ENCODE measurements around the gene MNT. TPM values are rescaled to one million over a fixed set of nuclear protein-coding genes. Genes with fewer than 3 reads are reported as not detected.
A peak's percentile ranks its signal among the peaks of the same experiment; 100 is the strongest.

MNT gene
- polyA plus RNA-seq, 6 donors from 2014 or later, result 0.60 to 1.3 (median 0.90) TPM

DNA sequence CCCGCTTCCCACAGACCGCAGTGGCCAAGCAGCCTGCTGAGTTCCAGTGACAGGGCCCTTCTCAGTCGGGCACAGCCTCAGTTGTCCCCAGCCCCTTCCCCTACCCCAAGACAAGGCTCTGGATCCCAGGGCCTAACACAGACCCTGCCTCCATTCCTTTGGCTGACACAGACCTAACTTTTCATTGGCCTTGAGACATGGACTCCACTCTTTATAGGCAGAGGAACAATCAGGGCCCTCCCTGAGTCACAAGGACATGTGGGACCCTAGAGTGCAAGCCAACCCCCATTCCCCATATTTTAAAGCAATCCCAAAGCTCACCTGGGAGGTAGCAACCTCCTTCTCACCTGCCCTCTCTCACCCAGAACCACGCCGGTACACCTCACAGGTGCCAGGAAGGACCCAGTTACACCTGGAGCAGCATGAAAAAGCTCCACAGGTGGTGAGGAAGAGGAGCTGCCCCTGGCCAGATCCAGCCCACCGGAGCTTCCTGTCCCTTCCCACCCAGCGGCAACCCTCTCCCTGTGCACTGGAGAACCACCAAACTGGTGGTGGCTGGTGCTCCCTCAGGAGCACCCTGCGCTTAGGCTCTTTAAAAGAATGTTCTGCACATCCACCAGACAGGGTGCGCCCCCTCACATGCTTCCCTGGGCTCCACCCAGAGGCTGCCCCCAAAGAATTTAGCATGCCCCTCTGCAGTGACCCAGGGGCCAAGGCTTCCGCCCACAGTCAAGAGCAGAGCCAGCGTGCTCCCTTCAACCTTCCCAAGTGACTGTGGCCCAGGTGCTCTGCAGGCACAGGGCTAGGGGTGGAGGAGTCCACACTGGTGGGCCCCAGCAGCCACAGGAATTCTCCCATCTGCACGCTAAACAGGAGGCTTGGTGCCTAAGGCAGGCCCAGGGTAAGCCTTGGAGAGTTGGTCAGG is 3.4 kb downstream of the MNT start:
- H3K36me3 Mint-ChIP-seq, result no peaks in the 10 kb centered on the region
- peak overlapping the region; percentile 44 to 99 (median 80) for H3K4me3 Mint-ChIP-seq
- DNase-seq (no peak), ATAC-seq (ENCODE audit: low read depth in 2 of 2) (no peak)
- peaks cover 43 to 72% (median 50%) of the 10 kb centered on the region in 3 donors for H3K4me1 Mint-ChIP-seq
- no peaks in the 10 kb centered on the region for H3K9me3 Mint-ChIP-seq
- no peaks in the 10 kb centered on the region for H3K27me3 Mint-ChIP-seq
- H3K27ac Mint-ChIP-seq, result peak overlapping the region; percentile 49 to 98 (median 87)

- Mint-ChIP-seq H3K27me3 (no peaks in the 10 kb centered on the region), H3K9me3 (no peaks in the 10 kb centered on the region), H3K4me3 (peak overlapping the region; percentile 60 to 99 (median 81)), H3K27ac (peak overlapping the region in 4 of 6 donors; percentile 63 to 98 (median 86)), H3K4me1 (peaks cover 51 to 72% (median 52%) of the 10 kb centered on the region in 3 donors), H3K36me3 (no peaks in the 10 kb centered on the region)
- no peak for ATAC-seq (ENCODE audit: low read depth in 2 of 2)
- peak; percentile 56 for DNase-seq
Observed at GRCh38 chr17:2396568-2397246, 4.2 kb downstream of the MNT start.

GRCh38 chr17:2396192-2396567 is 4.7 kb downstream of the MNT start:
- H3K4me1 Mint-ChIP-seq, result peaks cover 54 to 72% (median 56%) of the 10 kb centered on the region in 3 donors
- H3K4me3 Mint-ChIP-seq, result peak overlapping the region; percentile 60 to 99 (median 80)
- no peaks in the 10 kb centered on the region for H3K9me3 Mint-ChIP-seq
- DNase-seq (no peak), ATAC-seq (ENCODE audit: low read depth in 2 of 2) (no peak)
- no peaks in the 10 kb centered on the region for H3K27me3 Mint-ChIP-seq
- H3K27ac Mint-ChIP-seq, result peak overlapping the region in 5 of 6 donors; percentile 21 to 84 (median 74)
- no peaks in the 10 kb centered on the region for H3K36me3 Mint-ChIP-seq

GRCh38 chr17:2395258-2396181 is 5.3 kb downstream of the MNT start:
- peak overlapping the region; percentile 21 to 98 (median 83) for H3K27ac Mint-ChIP-seq
- H3K27me3 Mint-ChIP-seq, result no peaks in the 10 kb centered on the region
- no peaks in the 10 kb centered on the region for H3K36me3 Mint-ChIP-seq
- no peaks in the 10 kb centered on the region for H3K9me3 Mint-ChIP-seq
- peak overlapping the region; percentile 63 to 99 (median 82) for H3K4me3 Mint-ChIP-seq
- DNase-seq (no peak), ATAC-seq (ENCODE audit: low read depth in 2 of 2) (no peak)
- H3K4me1 Mint-ChIP-seq, result peaks cover 58 to 72% (median 59%) of the 10 kb centered on the region in 3 donors

- Mint-ChIP-seq H3K4me3 (peak overlapping the region in 6 of 8 donors; percentile 77 to 98 (median 84)), H3K27me3 (no peaks in the 10 kb centered on the region), H3K36me3 (no peaks in the 10 kb centered on the region), H3K27ac (peak overlapping the region in 5 of 6 donors; percentile 44 to 98 (median 94)), H3K9me3 (no peaks in the 10 kb centered on the region), H3K4me1 (peaks cover 55 to 66% (median 62%) of the 10 kb centered on the region in 3 donors)
- no peak for DNase-seq
- no peak for ATAC-seq (ENCODE audit: low read depth in 2 of 2)
Observed at GRCh38 chr17:2394775-2395201, 6.1 kb downstream of the MNT start.

DNA sequence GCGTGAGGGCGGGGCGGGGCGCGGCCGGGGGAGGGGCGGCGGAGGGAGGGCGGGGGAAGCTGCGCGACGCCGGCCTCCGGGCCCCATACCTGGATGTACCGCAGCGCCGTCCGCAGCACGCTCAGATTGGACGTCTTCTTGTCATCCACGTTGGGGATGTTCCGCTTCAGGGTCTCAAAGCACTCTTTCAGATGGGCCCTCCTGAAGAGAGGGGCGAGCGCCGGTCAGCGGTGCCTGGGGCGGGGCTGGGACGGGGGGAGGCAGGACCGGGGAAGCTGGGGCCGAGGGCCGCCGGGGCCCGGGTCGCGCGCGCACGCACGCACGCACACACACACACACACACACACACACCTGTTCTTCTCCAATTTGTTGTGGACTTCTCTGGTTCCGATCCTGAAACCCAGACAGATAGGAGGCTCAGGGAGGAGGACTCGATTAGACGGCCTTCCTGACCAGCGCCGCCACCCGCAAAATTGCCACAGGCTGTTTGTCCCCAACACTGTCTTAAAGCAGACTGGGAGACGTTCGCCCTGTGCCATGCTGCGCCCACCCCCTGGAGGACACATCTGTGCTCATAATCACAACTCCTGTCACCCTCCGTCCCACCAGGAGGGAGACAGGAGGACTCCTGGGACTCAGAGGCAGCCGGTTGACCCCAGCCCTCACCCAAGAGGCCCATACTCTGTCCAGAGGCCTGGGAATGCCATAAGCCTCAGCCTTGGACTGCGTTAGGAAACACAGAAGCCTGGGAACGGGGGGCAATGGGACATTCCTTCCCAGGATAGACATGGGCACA is 6.7 kb downstream of the MNT start:
- H3K27me3 Mint-ChIP-seq, result no peaks in the 10 kb centered on the region
- H3K9me3 Mint-ChIP-seq, result no peaks in the 10 kb centered on the region
- peaks cover 56 to 68% (median 62%) of the 10 kb centered on the region in 3 donors for H3K4me1 Mint-ChIP-seq
- DNase-seq (no peak), ATAC-seq (ENCODE audit: low read depth in 2 of 2) (no peak)
- peak overlapping the region; percentile 59 to 98 (median 94) for H3K27ac Mint-ChIP-seq
- no peaks in the 10 kb centered on the region for H3K36me3 Mint-ChIP-seq
- peak overlapping the region; percentile 56 to 98 (median 77) for H3K4me3 Mint-ChIP-seq

DNA sequence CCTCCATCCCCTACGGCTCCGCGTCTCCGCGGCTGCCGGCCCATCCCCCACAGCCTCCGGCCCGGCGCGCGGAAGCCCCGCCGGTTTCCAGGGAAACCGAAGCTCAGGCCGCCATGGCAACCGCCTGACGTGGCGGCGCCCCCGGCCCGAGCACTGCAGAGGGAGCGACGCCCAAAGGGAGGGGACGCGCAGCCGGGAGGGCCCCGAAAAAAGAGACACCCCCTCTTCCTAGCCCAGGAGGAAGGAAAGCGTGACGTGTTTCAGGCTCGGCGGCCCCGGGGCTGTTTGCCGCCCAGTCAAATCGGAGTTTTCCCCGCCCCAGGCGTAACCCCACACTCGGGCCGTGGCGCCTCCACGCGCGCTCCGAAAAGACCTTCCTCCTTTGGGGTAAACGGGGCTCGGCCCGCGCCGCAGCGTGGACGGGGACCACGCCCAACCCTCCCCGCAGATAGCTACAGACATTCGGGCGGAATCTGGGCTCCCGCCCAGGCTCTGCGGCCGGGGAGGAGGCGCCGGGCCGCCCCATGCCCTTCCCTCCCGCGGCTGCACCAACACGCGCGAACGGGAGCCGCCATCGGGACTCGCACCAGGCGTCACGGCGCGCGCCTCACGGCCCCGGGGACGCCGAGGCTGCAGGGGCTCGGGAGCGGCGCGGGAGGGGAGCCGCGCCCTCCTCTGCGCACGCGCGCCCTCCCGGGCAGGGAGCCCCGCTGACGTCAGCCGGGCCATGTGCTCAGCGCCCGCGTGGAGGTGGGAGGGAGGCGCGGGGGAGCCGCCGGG is 7.5 kb downstream of the MNT start:
- Mint-ChIP-seq H3K27ac (peak overlapping the region; percentile 96 to 99 (median 98)), H3K36me3 (no peaks in the 10 kb centered on the region), H3K4me3 (peak overlapping the region; percentile 82 to 98 (median 92)), H3K4me1 (peaks cover 56 to 68% (median 62%) of the 10 kb centered on the region in 3 donors), H3K27me3 (no peaks in the 10 kb centered on the region), H3K9me3 (no peaks in the 10 kb centered on the region)
- DNase-seq (peak; percentile 91), ATAC-seq (ENCODE audit: low read depth in 2 of 2) (peak; percentile 49)

- ATAC-seq (ENCODE audit: low read depth in 2 of 2) (peak; percentile 58 to 63), DNase-seq (peak; percentile 100)
- Mint-ChIP-seq H3K36me3 (no peaks in the 10 kb centered on the region), H3K27me3 (no peaks in the 10 kb centered on the region), H3K9me3 (no peaks in the 10 kb centered on the region), H3K4me1 (peaks cover 55 to 64% (median 57%) of the 10 kb centered on the region in 3 donors), H3K27ac (peak overlapping the region; percentile 98 to 100 (median 99)), H3K4me3 (peak overlapping the region; percentile 90 to 99 (median 97))
Observed at GRCh38 chr17:2392252-2393173, 8.3 kb downstream of the MNT start.

DNA sequence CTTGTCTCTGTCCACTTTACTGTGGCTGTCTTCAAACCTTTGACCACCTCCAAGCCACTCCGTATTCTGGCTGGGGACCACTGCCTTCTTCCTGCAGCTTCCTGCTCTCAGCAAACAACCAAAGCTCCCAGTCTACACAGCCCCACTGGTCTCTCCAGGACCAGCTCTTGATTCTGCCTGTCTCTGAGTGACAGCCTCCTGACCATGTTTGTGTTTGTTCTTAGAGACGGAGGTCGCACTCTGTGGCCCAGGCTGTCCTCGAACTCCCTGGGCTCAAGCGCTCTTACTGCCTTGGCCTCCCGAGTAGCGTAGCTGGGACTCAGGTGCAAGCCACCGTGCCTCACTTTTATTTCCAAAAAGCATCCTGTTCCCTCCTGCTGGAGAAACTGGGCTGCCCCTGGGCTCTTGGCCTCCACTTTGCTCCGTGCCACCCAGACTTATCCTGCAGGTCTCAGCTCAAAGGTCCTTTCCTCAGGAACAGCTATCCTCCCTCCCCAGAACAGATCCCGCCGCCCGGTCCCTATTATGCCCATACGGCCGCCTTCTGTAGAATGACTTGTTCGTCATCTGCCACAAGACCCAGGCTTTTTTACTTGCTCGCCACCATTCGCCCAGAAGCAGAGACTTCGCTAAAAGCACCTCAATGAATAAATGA is 9.1 kb downstream of the MNT start:
- peak overlapping the region; percentile 98 to 100 (median 99) for H3K27ac Mint-ChIP-seq
- no peaks in the 10 kb centered on the region for H3K27me3 Mint-ChIP-seq
- DNase-seq (no peak), ATAC-seq (ENCODE audit: low read depth in 2 of 2) (no peak)
- H3K4me3 Mint-ChIP-seq, result peak overlapping the region; percentile 88 to 99 (median 97)
- peaks cover 50 to 56% (median 51%) of the 10 kb centered on the region in 3 donors for H3K4me1 Mint-ChIP-seq
- H3K9me3 Mint-ChIP-seq, result no peaks in the 10 kb centered on the region
- H3K36me3 Mint-ChIP-seq, result no peaks in the 10 kb centered on the region

- Mint-ChIP-seq H3K4me3 (peak overlapping the region in 4 of 8 donors; percentile 57 to 68 (median 62)), H3K27ac (peak overlapping the region in 4 of 6 donors; percentile 63 to 99 (median 92)), H3K36me3 (no peaks in the 10 kb centered on the region), H3K4me1 (peaks cover 39 to 43% (median 42%) of the 10 kb centered on the region in 3 donors), H3K27me3 (no peaks in the 10 kb centered on the region), H3K9me3 (no peaks in the 10 kb centered on the region)
- ATAC-seq (ENCODE audit: low read depth in 2 of 2), result no peak
- DNase-seq, result no peak
Observed at GRCh38 chr17:2390199-2390836, 10.5 kb downstream of the MNT start.
